MM.1S (cell line): Measurements from ENCODE around the gene STAG1.

Experiments used
- DNase-seq: peaks from one replicate; pipeline ENCODE4 v3.0.0-alpha.2; 2015
- H2AFZ ChIP-seq: fragments of 300-600 bp; sonication (generic); 2 replicates; pipeline ENCODE4 v1.6.0; 2016; ENCODE audit warnings: antibody characterized with exemption, low read length
- H3F3A ChIP-seq: fragments of 300-600 bp; sonication (generic); 2 replicates; pipeline ENCODE4 v1.6.1; 2016; ENCODE audit warnings: mild to moderate bottlenecking, antibody characterized with exemption, low read length, moderate library complexity, mixed read lengths; ENCODE audit not compliant: insufficient read depth
- H3K27ac ChIP-seq: fragments of 300-600 bp; sonication (generic); 2 replicates; pipeline ENCODE4 v1.5.1; 2016; ENCODE audit warnings: mild to moderate bottlenecking, low read length
- H3K27me3 ChIP-seq: fragments of 300-600 bp; sonication (generic); replicated peaks from 2 replicates; pipeline ENCODE4 v1.6.0; 2016; ENCODE audit warnings: low read length; ENCODE audit not compliant: insufficient read depth
- H3K36me3 ChIP-seq: fragments of 300-600 bp; sonication (generic); replicated peaks from 2 replicates; pipeline ENCODE4 v1.6.1; 2016; ENCODE audit warnings: mild to moderate bottlenecking, low read length, mixed read lengths; ENCODE audit not compliant: insufficient read depth
- H3K4me1 ChIP-seq: fragments of 300-600 bp; sonication (generic); 2 replicates; pipeline ENCODE4 v1.6.1; 2016; ENCODE audit warnings: low read length, mixed read lengths
- H3K4me2 ChIP-seq: fragments of 300-600 bp; sonication (generic); 2 replicates; pipeline ENCODE4 v1.6.0; 2016; ENCODE audit warnings: low read depth, low read length
- H3K4me3 ChIP-seq: fragments of 300-600 bp; sonication (generic); 2 replicates; pipeline ENCODE4 v1.5.1; 2016; ENCODE audit warnings: low read length, mixed read lengths
- H3K79me2 ChIP-seq: fragments of 300-600 bp; sonication (generic); 2 replicates; pipeline ENCODE4 v1.6.1; 2016; ENCODE audit warnings: mixed run types, low read length, mixed read lengths
- H3K9ac ChIP-seq: fragments of 300-600 bp; sonication (generic); 2 replicates; pipeline ENCODE4 v1.6.1; 2016; ENCODE audit warnings: low read length, mixed read lengths
- H3K9me2 ChIP-seq: fragments of 300-600 bp; sonication (generic); replicated peaks from 2 replicates; pipeline ENCODE4 v1.6.1; 2016; ENCODE audit warnings: mild to moderate bottlenecking, low read length, mixed read lengths; ENCODE audit not compliant: insufficient read depth
- H3K9me3 ChIP-seq: fragments of 300-600 bp; sonication (generic); replicated peaks from 2 replicates; pipeline ENCODE4 v1.6.1; 2016; ENCODE audit warnings: mild to moderate bottlenecking, low read length, mixed read lengths; ENCODE audit not compliant: insufficient read depth
- H4K20me1 ChIP-seq: fragments of 300-600 bp; sonication (generic); 2 replicates; pipeline ENCODE4 v1.6.1; 2016; ENCODE audit warnings: mild to moderate bottlenecking, low read length, moderate library complexity, mixed read lengths; ENCODE audit not compliant: insufficient read depth
- EZH2 ChIP-seq: fragments of 300-600 bp; sonication (generic); optimal IDR thresholded peaks from 2 replicates; pipeline ENCODE3; 2017; ENCODE audit warnings: low read depth, mild to moderate bottlenecking, antibody characterized with exemption, low read length, mixed read lengths
- EZH2phosphoT487 ChIP-seq: fragments of 300-600 bp; sonication (generic); IDR thresholded peaks from 2 replicates; pipeline ENCODE4 v1.6.1; 2018; ENCODE audit warnings: antibody characterized with exemption, low read length
- TF ChIP-seq, protein P1 (sequence below): fragments of 300-600 bp; sonication (generic); IDR thresholded peaks from 2 replicates; pipeline ENCODE4 v1.5.1; 2016; ENCODE audit warnings: antibody characterized with exemption, low read length, mixed read lengths

STAG1 gene

DNA sequence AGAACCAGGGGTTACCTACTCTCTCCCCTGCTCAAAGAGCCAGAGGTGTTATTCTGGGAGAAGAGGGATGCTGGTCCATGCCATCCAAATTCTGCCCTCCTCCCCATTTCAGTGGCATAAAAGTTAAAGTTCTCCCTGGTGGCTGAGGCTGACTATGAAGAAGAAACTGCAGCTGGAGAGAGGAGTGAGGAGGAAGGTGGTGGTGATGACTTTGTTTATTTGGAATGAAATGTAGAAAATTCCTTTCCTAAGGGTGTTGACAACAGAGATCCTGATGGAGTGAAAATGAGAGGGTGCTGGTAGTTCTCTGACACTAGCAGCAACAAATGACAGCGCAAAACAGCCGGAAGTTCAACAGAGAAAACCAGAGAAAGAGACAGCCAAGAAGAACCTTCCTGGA is 401.6 kb downstream of the STAG1 start:
- Histone ChIP-seq H3K9me2 (no peaks in the 10 kb centered on the region), H2AFZ (no peak overlapping the region), H3K4me2 (no peak overlapping the region), H3K79me2 (no peaks in the 10 kb centered on the region), H3K9me3 (no peaks in the 10 kb centered on the region), H3F3A (no peaks in the 10 kb centered on the region), H3K4me3 (no peak overlapping the region), H3K27ac (no peak overlapping the region), H3K36me3 (no peaks in the 10 kb centered on the region; the same call in 1 of the 2 replicates), H3K27me3 (no peaks in the 10 kb centered on the region), H3K4me1 (no peaks in the 10 kb centered on the region), H4K20me1 (no peaks in the 10 kb centered on the region), H3K9ac (no peak overlapping the region)
- no peak for TF ChIP-seq EZH2phosphoT487
- TF ChIP-seq, protein P1, sequence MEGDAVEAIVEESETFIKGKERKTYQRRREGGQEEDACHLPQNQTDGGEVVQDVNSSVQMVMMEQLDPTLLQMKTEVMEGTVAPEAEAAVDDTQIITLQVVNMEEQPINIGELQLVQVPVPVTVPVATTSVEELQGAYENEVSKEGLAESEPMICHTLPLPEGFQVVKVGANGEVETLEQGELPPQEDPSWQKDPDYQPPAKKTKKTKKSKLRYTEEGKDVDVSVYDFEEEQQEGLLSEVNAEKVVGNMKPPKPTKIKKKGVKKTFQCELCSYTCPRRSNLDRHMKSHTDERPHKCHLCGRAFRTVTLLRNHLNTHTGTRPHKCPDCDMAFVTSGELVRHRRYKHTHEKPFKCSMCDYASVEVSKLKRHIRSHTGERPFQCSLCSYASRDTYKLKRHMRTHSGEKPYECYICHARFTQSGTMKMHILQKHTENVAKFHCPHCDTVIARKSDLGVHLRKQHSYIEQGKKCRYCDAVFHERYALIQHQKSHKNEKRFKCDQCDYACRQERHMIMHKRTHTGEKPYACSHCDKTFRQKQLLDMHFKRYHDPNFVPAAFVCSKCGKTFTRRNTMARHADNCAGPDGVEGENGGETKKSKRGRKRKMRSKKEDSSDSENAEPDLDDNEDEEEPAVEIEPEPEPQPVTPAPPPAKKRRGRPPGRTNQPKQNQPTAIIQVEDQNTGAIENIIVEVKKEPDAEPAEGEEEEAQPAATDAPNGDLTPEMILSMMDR, result no peak
- no peak for TF ChIP-seq EZH2
- DNase-seq, result no peak

DNA sequence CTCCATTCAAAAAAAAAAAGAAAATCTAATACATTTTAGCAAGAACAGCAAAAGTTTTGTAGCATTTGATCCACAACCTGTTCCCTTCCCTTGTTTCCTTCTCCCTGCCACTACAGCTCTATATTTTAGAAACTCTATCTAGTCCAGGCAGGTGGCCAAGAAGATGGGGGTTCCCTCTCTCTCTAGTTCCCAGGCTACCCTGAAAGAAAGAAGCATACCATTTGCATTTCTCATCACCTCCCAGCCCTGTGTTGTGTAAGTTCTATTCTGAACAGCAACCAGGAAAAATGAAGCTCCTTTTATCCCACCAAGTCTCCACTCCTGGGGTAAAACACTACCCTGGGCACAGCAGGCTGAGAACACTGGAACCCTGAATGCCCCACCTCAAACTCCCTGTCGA is 402.0 kb downstream of the STAG1 start:
- H3K36me3 ChIP-seq, result no peaks in the 10 kb centered on the region; the same call in 1 of the 2 replicates
- no peaks in the 10 kb centered on the region for H4K20me1 ChIP-seq
- H3K27me3 ChIP-seq, result no peaks in the 10 kb centered on the region
- H3K4me3 ChIP-seq, result no peak overlapping the region
- no peak overlapping the region for H3K9ac ChIP-seq
- H3K4me2 ChIP-seq, result no peak overlapping the region
- no peak for DNase-seq
- no peak overlapping the region for H3K27ac ChIP-seq
- no peaks in the 10 kb centered on the region for H3K79me2 ChIP-seq
- no peaks in the 10 kb centered on the region for H3K9me3 ChIP-seq
- no peaks in the 10 kb centered on the region for H3K9me2 ChIP-seq
- H2AFZ ChIP-seq, result no peak overlapping the region
- no peaks in the 10 kb centered on the region for H3K4me1 ChIP-seq
- TF ChIP-seq, protein P1, result no peak
- no peak for TF ChIP-seq EZH2phosphoT487
- no peak for TF ChIP-seq EZH2
- H3F3A ChIP-seq, result no peaks in the 10 kb centered on the region

DNA sequence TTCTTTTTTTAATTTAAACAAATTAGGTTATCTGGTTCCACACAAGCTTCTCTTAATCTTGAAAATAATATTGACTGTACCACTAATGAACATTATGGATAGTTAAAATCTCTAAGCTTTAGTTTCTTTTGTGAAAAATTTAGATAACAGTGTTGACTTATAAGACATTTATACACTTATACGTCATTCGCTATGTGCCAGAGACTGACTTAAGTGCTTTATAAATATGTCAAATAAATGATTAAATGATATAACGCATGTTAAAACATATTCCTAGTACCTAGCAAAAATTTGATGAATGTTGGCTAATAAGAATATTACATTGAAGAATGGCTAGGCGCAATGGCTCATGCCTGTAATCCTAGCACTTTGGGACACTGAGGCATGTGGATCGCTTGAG is 405.7 kb downstream of the STAG1 start:
- Histone ChIP-seq H3K27me3 (no peaks in the 10 kb centered on the region), H3K4me1 (peaks cover 23% of the 10 kb centered on the region), H3K4me3 (no peak overlapping the region), H3K27ac (no peak overlapping the region), H3K4me2 (no peak overlapping the region), H2AFZ (no peak overlapping the region), H3K36me3 (no peaks in the 10 kb centered on the region; the same call in 1 of the 2 replicates), H3K79me2 (no peaks in the 10 kb centered on the region), H3K9me2 (no peaks in the 10 kb centered on the region), H4K20me1 (no peaks in the 10 kb centered on the region), H3F3A (peaks cover 23% of the 10 kb centered on the region), H3K9ac (no peak overlapping the region), H3K9me3 (no peaks in the 10 kb centered on the region)
- TF ChIP-seq EZH2phosphoT487, result no peak
- TF ChIP-seq, protein P1, result no peak
- TF ChIP-seq EZH2, result no peak
- DNase-seq, result no peak
